ENCODE results near the gene DAZAP1.
"Not testable (repeated sequence)": the region's sequence is repeated elsewhere in the genome, so short reads cannot be mapped to it uniquely, and the experiment has no call there.

Gene DAZAP1

GRCh38 chr19:1438933-1439354, 31.6 kb downstream of the DAZAP1 start:
- peak overlapping the region; percentile 90 for H3K9ac ChIP-seq (ENCODE audit: low read length)
- H3K4me1 ChIP-seq (ENCODE audit: control insufficient read depth, insufficient read depth, low read length): peaks cover 10% of the 10 kb centered on the region
- peak overlapping the region; percentile 72 for H3K4me3 ChIP-seq (ENCODE audit: low read length)
- peaks cover 17% of the 10 kb centered on the region for H3K36me3 ChIP-seq (ENCODE audit: control insufficient read depth, insufficient read depth, low read length)
- no peaks in the 10 kb centered on the region for H3K27me3 ChIP-seq (ENCODE audit: control insufficient read depth, insufficient read depth, low read length)
- no peaks in the 10 kb centered on the region for H3K9me3 ChIP-seq (ENCODE audit: control insufficient read depth, low read length)

- Histone ChIP-seq H3K4me3 (ENCODE audit: low read length) (peak overlapping the region; percentile 72), H3K4me1 (ENCODE audit: control insufficient read depth, insufficient read depth, low read length) (peaks cover 12% of the 10 kb centered on the region), H3K36me3 (ENCODE audit: control insufficient read depth, insufficient read depth, low read length) (peaks cover 17% of the 10 kb centered on the region), H3K9ac (ENCODE audit: low read length) (peak overlapping the region; percentile 90)
- not testable (repeated sequence) for H3K27me3 ChIP-seq (ENCODE audit: control insufficient read depth, insufficient read depth, low read length); H3K9me3 ChIP-seq (ENCODE audit: control insufficient read depth, low read length)
These were observed 32.4 kb downstream of the DAZAP1 start for GRCh38 chr19:1439525-1440417.

DNA sequence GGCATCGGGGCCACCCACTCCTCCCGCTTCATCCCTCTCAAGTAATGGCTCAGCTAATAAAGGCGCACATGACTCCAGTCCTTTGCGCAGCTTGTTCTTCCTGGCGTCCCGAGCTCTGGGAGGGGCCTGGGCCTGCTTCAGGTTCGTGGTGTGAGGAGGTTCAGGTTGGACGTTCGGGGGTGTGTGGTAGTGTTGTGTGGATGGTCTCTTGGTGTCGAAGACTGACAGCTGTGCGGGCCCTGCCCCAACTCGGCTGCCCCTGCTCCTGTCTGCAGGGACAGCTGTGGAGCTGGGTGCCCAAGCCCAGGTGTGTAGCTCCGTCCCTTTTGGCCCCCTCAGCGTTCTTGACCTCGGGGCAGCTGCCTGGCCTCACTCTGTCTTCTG, 33.0 kb downstream of the DAZAP1 start:
- H3K4me3 ChIP-seq (ENCODE audit: low read length): no peak overlapping the region

DNA sequence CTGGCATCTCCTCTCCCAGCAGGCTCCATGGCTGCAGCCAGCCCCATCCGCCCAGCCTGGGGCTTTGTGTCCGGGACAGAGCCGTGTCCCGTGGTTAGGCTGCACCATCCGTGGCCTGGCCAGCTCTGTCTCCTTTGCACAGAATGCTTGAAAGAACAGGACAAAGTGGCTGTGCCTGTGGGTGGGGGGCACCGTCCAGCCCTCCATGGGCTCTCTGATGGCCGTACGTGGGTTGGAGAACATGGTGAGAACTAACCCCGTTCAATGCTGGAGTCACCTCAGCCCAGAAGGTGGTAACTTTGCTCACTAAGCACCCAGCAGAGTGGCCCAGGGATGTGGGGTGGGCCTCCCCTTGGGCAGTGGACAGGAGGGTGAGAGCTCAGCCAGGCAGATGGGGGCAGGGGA, 33.6 kb downstream of the DAZAP1 start:
- no peaks in the 10 kb centered on the region for H3K9me3 ChIP-seq (ENCODE audit: control insufficient read depth, low read length)
- H3K4me3 ChIP-seq (ENCODE audit: low read length): no peak overlapping the region
- H3K27me3 ChIP-seq (ENCODE audit: control insufficient read depth, insufficient read depth, low read length): peaks cover 6% of the 10 kb centered on the region
- H3K36me3 ChIP-seq (ENCODE audit: control insufficient read depth, insufficient read depth, low read length): peaks cover 17% of the 10 kb centered on the region
- H3K9ac ChIP-seq (ENCODE audit: low read length): peak overlapping the region; percentile 36
- peaks cover 19% of the 10 kb centered on the region for H3K4me1 ChIP-seq (ENCODE audit: control insufficient read depth, insufficient read depth, low read length)

More for the DNA sequence above, 33.0 kb downstream of the DAZAP1 start:
- no peaks in the 10 kb centered on the region for H3K9me3 ChIP-seq (ENCODE audit: control insufficient read depth, low read length)
- H3K36me3 ChIP-seq (ENCODE audit: control insufficient read depth, insufficient read depth, low read length): peaks cover 17% of the 10 kb centered on the region
- peak overlapping the region; percentile 36 for H3K9ac ChIP-seq (ENCODE audit: low read length)
- H3K27me3 ChIP-seq (ENCODE audit: control insufficient read depth, insufficient read depth, low read length): peaks cover 2% of the 10 kb centered on the region
- H3K4me1 ChIP-seq (ENCODE audit: control insufficient read depth, insufficient read depth, low read length): peaks cover 18% of the 10 kb centered on the region

- H3K9me3 ChIP-seq (ENCODE audit: control insufficient read depth, low read length): no peaks in the 10 kb centered on the region
- H3K9ac ChIP-seq (ENCODE audit: low read length): no peak overlapping the region
- no peak overlapping the region for H3K4me3 ChIP-seq (ENCODE audit: low read length)
- peaks cover 14% of the 10 kb centered on the region for H3K27me3 ChIP-seq (ENCODE audit: control insufficient read depth, insufficient read depth, low read length)
- peaks cover 17% of the 10 kb centered on the region for H3K36me3 ChIP-seq (ENCODE audit: control insufficient read depth, insufficient read depth, low read length)
- H3K4me1 ChIP-seq (ENCODE audit: control insufficient read depth, insufficient read depth, low read length): peaks cover 19% of the 10 kb centered on the region
These were observed 34.5 kb downstream of the DAZAP1 start for GRCh38 chr19:1441677-1442438.

GRCh38 chr19:1445185-1445931, 38.0 kb downstream of the DAZAP1 start:
- H3K27me3 ChIP-seq (ENCODE audit: control insufficient read depth, insufficient read depth, low read length): peaks cover 45% of the 10 kb centered on the region
- H3K4me1 ChIP-seq (ENCODE audit: control insufficient read depth, insufficient read depth, low read length): peaks cover 10% of the 10 kb centered on the region
- H3K36me3 ChIP-seq (ENCODE audit: control insufficient read depth, insufficient read depth, low read length): peaks cover 15% of the 10 kb centered on the region
- H3K4me3 ChIP-seq (ENCODE audit: low read length): no peak overlapping the region
- peak overlapping the region; percentile 22 for H3K9ac ChIP-seq (ENCODE audit: low read length)
- no peaks in the 10 kb centered on the region for H3K9me3 ChIP-seq (ENCODE audit: control insufficient read depth, low read length)

DNA sequence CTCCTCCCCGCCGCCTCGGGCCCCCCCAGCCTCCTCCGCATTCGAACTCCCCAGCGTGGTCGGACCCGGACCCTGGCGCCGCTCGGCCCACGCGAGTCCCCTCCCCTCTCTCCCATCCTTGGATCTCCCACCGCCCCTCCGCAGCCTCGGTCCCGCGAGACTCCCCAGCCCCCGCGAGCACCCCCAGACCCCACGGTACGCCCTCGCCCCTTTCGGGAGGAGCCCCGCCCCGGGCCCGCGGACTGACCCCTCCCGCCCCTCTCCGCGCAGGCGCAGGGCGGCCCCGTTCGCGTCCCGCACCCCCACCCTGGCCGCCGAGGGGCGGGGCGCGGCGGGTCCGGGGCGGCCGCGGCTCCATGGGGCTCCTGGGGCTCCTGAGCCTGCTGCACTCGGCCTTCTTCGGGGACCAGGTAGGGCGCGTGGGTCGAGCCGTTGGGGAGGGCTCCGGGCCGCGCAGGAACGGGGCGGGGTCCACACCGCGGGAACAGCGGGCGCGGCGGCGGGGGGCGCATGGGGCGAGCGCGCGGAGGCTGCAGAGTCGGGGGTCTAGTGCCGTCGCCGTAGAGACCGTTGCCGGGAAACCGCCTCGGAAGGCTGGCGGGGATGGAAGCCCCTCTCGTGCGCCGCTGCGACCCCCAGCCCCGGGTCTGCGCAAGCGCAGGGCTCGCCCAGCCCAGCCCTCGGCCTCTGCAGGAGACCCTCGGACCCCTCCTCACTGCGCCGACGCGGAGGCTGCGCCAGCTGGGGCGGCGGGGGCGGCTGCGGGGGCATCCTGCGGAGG, 38.7 kb downstream of the DAZAP1 start:
- peaks cover 7% of the 10 kb centered on the region for H3K36me3 ChIP-seq (ENCODE audit: control insufficient read depth, insufficient read depth, low read length)
- peaks cover 53% of the 10 kb centered on the region for H3K27me3 ChIP-seq (ENCODE audit: control insufficient read depth, insufficient read depth, low read length)
- H3K9me3 ChIP-seq (ENCODE audit: control insufficient read depth, low read length): no peaks in the 10 kb centered on the region
- H3K4me1 ChIP-seq (ENCODE audit: control insufficient read depth, insufficient read depth, low read length): peaks cover 9% of the 10 kb centered on the region
- H3K4me3 ChIP-seq (ENCODE audit: low read length): no peak overlapping the region
- H3K9ac ChIP-seq (ENCODE audit: low read length): no peak overlapping the region

DNA sequence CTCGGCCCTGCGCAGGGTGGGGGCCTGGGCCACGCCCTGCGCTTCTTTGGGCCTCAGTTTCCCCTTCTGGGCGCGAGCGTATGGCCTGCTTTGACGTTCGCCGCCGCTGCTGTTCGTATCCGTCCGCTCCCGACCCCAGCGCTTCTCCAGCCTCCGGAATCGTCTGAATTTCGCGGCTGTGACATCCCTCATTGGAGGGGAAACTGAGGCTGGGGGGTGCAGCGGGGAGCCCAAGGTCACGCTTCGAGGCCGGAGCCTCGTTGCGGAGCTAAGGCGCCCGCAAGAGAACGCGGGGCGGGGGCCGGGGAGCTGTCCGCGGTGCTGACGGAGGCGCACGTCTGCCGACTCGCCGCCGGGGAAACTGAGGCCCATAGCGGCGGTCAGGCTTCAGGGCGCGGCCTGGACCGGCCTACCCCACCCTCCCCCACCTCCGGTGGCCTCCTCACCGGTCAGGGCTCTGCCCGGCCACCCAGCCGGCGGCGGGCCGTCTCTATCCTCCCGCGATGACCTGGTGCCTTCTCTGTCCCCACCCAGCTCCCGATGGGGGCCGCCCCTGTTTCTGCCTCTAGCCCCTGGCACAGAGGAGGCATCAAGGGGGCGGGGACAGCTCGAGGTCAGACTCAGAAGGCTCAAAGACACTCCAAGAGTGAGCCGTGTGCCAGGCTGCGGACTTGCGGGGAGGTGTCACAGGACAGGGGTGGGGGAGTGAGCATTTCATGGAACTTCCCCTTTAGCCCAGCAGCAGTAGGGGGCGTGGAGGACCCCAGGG, 39.5 kb downstream of the DAZAP1 start:
- Histone ChIP-seq H3K9ac (ENCODE audit: low read length) (no peak overlapping the region), H3K4me3 (ENCODE audit: low read length) (no peak overlapping the region), H3K36me3 (ENCODE audit: control insufficient read depth, insufficient read depth, low read length) (no peaks in the 10 kb centered on the region), H3K27me3 (ENCODE audit: control insufficient read depth, insufficient read depth, low read length) (peaks cover 60% of the 10 kb centered on the region), H3K4me1 (ENCODE audit: control insufficient read depth, insufficient read depth, low read length) (peaks cover 9% of the 10 kb centered on the region), H3K9me3 (ENCODE audit: control insufficient read depth, low read length) (no peaks in the 10 kb centered on the region)

- Histone ChIP-seq H3K4me1 (ENCODE audit: control insufficient read depth, insufficient read depth, low read length) (peaks cover 9% of the 10 kb centered on the region), H3K9ac (ENCODE audit: low read length) (no peak overlapping the region), H3K27me3 (ENCODE audit: control insufficient read depth, insufficient read depth, low read length) (peaks cover 67% of the 10 kb centered on the region), H3K4me3 (ENCODE audit: low read length) (no peak overlapping the region), H3K9me3 (ENCODE audit: control insufficient read depth, low read length) (no peaks in the 10 kb centered on the region), H3K36me3 (ENCODE audit: control insufficient read depth, insufficient read depth, low read length) (no peaks in the 10 kb centered on the region)
These were observed 40.1 kb downstream of the DAZAP1 start for GRCh38 chr19:1447504-1447903.

GRCh38 chr19:1447944-1448343, 40.6 kb downstream of the DAZAP1 start:
- Histone ChIP-seq H3K9me3 (ENCODE audit: control insufficient read depth, low read length) (no peaks in the 10 kb centered on the region), H3K4me3 (ENCODE audit: low read length) (no peak overlapping the region), H3K36me3 (ENCODE audit: control insufficient read depth, insufficient read depth, low read length) (no peaks in the 10 kb centered on the region), H3K27me3 (ENCODE audit: control insufficient read depth, insufficient read depth, low read length) (peaks cover 71% of the 10 kb centered on the region), H3K9ac (ENCODE audit: low read length) (no peak overlapping the region), H3K4me1 (ENCODE audit: control insufficient read depth, insufficient read depth, low read length) (peaks cover 9% of the 10 kb centered on the region)
